ENCODE results near the gene ADD1.

The ADD1 gene

GRCh38 chr4:2805712-2806389 lies 37.8 kb upstream of the ADD1 start:
- no peak for DNase-seq (ENCODE audit: low spot score)

GRCh38 chr4:2806390-2807355 lies 37.0 kb upstream of the ADD1 start:
- DNase-seq (ENCODE audit: low spot score), result peak; percentile 59

DNA sequence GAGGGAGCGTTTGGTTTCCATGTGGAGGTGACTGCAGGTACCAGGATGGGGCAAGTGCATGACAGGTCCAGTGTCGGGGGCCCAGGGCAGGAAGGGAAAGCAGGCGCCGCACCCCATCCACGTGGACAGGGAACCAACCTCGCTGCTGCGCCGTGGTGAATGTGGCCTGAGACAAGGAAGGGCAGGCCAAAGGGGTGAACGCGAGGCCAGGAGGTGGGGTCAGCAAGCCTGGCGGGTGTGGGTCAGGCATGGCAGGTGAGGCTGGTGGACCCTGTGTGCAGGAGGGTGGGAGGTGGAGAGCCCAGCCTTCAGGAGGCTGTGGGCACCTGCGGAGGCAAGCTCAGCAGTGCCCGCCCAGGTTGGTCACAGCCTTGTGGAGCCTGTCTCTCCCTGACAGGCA lies 36.1 kb upstream of the ADD1 start:
- no peak for DNase-seq (ENCODE audit: low spot score)

DNA sequence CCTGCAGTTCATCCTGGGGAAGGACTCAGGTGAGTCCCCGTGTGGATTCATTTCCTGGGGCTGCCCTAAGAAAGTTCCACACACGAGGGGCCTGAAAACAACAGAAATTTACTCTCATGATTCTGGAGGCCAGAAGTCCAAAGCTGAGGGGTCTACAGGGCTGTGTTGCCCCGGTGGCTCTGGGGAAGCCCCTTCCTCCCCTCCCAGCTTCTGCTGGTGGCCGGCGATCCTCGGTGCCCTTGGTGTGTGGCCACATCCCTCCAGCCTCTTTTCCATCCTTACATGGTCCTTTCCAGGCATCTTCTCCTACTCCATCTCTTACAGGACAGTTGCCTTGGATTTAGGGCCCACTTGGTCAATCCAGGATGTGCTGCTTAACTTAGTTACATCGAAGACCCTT lies 35.6 kb upstream of the ADD1 start:
- DNase-seq (ENCODE audit: low spot score), result no peak

GRCh38 chr4:2809610-2810180 lies 33.9 kb upstream of the ADD1 start:
- DNase-seq (ENCODE audit: low spot score), result no peak

- no peak for DNase-seq (ENCODE audit: low spot score)
These were observed 33.3 kb upstream of the ADD1 start for GRCh38 chr4:2810388-2810787.

DNA sequence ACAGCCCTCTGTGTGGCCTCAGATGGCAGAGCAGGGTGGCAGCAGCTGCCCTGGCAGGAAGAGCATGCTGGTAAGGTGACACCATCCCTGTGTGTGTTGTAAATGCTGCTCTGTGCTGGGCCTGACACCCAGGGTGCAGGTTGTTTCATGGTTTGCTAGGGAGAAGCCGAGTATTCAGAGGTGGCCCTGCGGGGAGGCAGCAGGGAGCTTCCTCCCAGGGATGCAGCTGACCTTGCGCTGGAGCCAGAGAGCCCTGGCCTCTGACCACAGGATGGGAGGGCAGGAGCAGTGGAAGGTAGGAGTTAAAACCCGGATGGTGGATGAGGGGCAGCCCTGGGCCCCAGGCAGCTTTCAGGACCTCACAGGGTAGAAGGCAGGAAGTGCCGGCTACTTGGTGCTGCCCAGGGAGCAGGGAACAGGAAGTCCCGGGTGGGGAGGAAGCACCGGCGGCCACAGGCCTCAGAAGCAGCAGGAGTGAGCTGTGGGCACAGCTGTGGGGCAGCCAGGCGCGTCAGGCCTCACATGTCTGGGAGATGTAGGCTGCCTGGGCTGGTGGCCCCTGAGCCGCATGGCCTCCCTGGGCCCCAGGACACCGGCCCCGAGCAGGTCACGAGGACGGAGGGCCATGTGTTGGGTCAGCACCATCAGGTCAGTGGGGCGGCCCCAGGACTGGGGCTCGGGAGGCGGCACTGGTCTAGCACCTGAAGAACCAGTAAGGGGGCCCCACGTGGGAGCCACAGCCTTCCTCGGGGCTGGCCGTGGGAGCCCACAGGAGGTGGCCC lies 31.6 kb upstream of the ADD1 start:
- peak; percentile 78 for DNase-seq (ENCODE audit: low spot score)

GRCh38 chr4:2812612-2813354 lies 30.9 kb upstream of the ADD1 start:
- peak; percentile 46 for DNase-seq (ENCODE audit: low spot score)

DNA sequence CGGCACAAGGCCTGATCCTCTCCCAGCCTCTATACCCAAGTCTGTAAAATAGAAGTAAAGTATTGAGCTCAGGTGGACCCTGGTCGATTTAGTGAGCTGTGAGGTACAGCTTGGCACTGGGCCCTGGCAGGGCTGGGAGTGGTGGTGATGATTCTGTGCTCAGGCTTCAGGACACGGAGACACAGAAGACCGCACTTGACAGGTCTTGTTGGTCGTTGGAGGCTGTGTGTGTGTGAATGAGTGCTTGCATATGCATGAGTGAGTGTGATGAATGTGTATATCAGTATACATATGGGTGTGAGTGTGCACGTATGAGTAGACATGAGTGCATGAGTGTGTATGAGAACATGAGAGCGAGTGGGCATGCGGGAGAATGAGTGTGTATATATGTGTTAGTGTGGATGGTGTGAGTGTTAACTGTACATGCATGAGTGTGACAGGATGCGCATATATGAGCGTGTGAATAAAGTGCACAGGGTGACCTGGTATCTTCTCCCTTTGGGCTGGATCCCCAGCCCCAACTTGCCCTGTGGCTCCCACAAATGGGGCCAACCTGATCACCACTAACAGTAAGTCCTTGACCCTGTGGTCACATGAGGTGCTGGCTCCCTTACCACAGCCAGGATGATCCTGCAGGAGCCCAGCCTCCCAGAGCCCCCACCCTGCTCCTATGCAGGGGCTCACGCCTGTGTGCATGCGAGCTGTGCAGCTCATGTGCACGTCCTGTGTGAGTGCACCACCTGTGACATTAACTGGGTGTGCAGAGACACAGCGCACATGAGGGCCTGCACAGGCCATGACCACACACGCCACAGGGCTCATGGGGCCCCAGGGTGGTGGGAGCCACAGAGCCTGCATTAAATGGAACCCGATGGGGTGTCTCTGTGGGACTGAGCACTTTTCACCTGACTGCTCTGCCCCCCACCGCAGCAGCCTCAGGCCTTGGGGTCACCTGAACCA lies 29.9 kb upstream of the ADD1 start:
- DNase-seq (ENCODE audit: low spot score), result no peak

DNA sequence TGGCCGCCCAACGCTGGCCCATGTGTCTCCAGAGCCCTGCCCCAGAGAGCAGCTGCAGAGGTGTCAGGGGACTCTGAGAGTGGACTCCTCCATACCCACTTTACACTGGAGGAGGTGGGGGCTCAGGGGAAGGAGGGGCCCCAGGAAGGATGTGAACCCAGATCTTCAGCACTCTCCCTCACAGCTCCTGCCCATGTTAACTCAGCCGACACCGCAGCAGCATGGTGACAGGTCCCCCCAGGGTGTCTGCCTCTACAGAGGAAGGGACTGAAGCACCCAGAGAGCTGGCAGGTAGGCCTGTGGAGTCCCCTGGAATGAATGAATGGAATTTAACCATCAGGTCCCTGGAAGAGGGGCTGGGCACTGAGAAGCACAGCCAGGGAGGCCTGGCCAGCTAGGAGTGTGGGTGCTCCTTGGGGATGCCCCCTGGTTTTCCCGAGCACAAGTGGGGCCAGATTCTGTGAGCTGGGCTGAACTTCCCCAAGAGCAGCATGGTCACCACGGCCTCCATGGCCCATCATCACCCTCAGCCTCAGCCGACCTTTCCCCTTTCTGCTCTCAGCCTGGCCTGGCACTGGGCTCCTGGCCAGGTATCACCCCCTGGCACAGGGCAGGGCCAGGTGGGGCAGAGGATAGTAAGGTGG lies 28.9 kb upstream of the ADD1 start:
- no peak for DNase-seq (ENCODE audit: low spot score)

DNA sequence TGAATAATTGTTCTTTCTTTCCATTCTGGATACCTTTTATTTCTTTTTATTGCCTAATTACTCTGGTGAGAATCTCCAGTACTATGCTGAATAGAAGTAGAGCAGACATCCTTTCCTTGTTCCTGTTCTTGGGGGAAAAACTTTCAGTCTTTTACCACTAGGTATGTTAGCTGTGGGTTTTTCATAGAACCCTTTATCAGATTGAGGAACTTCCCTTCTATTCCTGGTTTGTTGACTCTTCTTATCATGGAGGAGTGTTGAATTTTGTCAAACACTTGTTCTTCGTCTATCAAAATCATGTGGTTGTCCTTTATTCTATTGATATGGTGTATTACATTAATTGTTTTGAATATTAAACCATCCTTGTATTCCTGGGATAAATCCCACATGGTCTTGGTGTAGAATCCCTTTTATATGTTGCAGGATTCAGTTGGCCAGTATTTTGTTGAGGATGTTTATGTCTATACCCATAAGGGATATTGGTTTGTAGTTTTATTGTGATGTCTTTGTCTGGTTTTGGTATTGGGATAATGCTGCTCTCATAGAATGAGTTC lies 27.2 kb upstream of the ADD1 start:
- DNase-seq (ENCODE audit: low spot score), result no peak

DNA sequence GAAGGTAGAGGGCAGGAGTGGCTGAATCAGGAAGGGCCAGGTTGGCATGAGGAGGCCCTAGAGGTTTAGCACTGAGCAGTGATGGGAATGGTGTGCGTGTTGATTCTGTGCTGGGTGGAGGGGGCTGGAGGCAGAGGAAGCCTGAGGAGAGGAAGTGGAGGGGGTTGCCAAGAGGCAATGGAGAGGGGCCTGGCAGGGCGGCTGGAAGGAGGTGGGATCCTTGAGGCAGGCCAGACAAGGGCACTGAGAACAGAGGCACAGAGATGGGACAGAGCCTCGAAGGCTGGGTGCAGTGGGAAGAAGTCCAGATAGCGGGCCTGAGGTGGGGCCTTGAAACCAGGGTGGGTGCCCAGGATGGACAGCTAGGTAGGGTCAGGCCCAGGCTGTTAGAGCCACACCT lies 26.5 kb upstream of the ADD1 start:
- no peak for DNase-seq (ENCODE audit: low spot score)

DNA sequence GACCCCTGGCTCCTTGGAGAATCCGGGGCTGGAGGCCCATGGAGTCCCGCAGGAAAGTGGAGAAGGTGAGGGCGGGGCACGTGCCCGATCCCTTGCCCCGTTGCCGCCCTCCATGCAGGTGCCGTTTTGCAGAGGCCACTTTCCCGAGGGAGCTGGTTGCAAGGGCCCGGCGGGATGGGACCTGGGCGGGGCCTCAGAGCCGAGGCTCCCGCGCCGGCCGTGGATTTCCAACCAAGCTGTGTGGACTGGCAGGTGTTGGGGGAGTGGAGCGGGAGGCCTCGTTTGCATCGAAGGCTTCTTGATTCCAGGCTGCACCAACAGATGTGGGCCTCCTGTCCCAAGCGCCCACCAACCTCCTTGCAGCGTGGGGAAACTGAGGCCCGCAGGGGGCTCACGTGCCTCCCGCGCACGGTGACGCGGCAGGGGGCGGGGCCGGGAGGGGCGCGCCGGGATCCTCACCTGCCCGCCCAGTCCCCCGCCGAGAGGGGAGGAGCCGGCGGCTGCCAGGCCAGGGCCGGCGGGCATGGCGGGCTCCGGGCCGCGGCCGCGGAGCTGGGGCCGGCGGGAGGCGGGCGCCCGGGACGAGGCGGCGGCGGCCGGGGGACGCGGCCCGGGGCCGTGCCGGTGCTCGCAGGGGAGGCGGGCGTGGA lies 25.8 kb upstream of the ADD1 start:
- DNase-seq (ENCODE audit: low spot score), result peak; percentile 81

DNA sequence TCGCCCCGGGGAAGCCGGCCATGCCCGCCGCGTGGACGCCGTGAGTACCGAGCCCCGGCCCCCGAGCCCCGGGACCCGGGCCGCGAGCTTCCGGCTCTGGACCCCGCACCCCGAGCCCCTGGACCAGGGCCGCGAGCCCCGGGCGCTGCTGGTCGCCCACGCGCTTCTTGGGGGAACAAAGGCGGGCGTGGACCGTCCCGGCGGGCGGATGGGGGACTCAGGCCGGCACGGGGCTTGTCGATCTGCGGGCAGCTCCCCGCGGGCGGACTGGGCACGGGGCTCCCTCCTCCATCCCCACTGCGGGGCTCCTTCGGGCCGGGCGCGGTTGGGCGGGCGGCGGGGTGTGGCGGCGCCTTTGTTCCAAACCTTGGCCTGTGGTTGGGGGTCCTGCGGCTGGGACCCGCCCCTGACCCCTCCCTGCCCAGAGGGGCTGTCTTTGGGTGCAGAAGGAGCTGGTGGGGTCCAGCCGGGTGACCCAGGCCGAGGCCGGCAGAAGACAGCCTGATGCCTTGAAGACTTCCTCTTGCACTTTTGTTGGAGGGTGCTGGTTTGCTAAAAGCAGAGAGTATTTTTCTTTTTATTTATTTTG lies 25.2 kb upstream of the ADD1 start:
- DNase-seq (ENCODE audit: low spot score), result peak; percentile 63

DNA sequence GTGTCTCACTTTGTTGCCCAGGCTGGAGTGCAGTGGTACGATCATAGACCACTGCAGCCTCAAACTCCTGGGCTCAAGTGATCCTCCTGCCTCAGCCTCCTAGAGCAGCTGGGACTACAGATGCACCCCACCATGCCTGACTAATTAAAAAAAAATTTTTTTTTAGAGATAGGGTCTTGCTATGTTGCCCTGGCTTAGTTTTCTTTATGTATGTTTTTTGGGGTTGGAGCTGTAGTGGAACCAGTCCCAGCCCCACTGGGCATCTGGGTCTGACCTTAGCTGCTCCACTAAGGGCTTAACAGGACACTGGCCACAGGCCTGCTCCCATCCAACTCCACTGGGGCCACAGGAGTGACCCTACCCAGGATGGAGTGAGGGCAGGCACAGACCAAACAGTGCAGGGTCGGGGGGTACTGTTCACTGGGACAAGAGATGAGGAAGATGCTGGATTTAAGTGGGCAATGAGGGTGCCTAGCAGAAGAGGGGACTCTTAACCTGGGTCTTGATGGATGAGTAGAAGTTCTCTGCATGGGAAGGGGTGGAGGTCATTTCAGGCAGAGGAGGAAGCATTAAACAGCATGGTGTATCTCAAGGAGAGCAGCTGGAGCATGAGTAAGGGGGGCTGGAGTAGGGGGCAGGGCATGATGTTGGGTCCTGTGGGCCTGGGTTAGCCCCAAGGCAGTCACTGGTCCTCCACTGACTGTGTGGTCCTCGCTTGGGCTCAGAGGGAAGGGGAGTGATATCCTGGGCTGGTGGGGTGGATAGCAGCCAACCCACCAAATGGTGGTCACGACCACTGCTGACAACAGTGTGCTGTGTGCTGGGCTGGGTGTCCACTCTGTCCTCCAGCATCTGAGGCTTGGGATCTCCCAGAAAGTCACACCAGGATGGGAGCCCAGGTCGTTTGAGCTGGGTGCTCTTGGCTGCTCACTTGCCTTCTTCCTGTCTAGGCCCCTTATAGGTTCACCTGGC lies 24.1 kb upstream of the ADD1 start:
- DNase-seq (ENCODE audit: low spot score), result no peak

- DNase-seq (ENCODE audit: low spot score), result no peak
These were observed 23.2 kb upstream of the ADD1 start for GRCh38 chr4:2820216-2820982.
